ENCODE data around the gene BRD2. TPM values are rescaled to one million over a fixed set of nuclear protein-coding genes. Genes with fewer than 3 reads are reported as not detected.

The BRD2 gene
- total RNA-seq, 3 donors from 2014 or later = 133 to 195 (median 168) TPM

GRCh38 chr6:32933661-32934085 lies 34.7 kb upstream of the BRD2 start:
- Histone ChIP-seq H3K36me3 (ENCODE audit: low read depth) (no peaks in the 10 kb centered on the region), H3K4me3 (no peak overlapping the region), H3K4me1 (ENCODE audit: low read depth) (no peaks in the 10 kb centered on the region), H3K9me3 (no peaks in the 10 kb centered on the region)
- TF ChIP-seq, protein P1, sequence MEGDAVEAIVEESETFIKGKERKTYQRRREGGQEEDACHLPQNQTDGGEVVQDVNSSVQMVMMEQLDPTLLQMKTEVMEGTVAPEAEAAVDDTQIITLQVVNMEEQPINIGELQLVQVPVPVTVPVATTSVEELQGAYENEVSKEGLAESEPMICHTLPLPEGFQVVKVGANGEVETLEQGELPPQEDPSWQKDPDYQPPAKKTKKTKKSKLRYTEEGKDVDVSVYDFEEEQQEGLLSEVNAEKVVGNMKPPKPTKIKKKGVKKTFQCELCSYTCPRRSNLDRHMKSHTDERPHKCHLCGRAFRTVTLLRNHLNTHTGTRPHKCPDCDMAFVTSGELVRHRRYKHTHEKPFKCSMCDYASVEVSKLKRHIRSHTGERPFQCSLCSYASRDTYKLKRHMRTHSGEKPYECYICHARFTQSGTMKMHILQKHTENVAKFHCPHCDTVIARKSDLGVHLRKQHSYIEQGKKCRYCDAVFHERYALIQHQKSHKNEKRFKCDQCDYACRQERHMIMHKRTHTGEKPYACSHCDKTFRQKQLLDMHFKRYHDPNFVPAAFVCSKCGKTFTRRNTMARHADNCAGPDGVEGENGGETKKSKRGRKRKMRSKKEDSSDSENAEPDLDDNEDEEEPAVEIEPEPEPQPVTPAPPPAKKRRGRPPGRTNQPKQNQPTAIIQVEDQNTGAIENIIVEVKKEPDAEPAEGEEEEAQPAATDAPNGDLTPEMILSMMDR (IDR thresholded peaks at IDR 0.05) = peak; percentile 66
- intact Hi-C loops (cut with DNase I, micrococcal nuclease) = loop anchor here (2.0 to 10.0 kb wide), 2 partner anchors 51 kb away; no protein-coding TSS in a partner anchor
- ATAC-seq = peak; percentile 89
- DNase-seq = peak; percentile 63 to 96 (median 80)

GRCh38 chr6:32935551-32936238 lies 32.7 kb upstream of the BRD2 start:
- DNase-seq = no peak
- no peaks in the 10 kb centered on the region for H3K36me3 ChIP-seq (ENCODE audit: low read depth)
- H3K4me3 ChIP-seq = no peak overlapping the region
- intact Hi-C loops (cut with DNase I, micrococcal nuclease) = loop anchor here (2.0 to 10.0 kb wide), 2 partner anchors 49 kb away; no protein-coding TSS in a partner anchor
- H3K9me3 ChIP-seq = no peaks in the 10 kb centered on the region
- no peak for ATAC-seq
- TF ChIP-seq, protein P1 (IDR thresholded peaks at IDR 0.05) = no peak
- H3K4me1 ChIP-seq (ENCODE audit: low read depth) = peaks cover 5% of the 10 kb centered on the region

GRCh38 chr6:32936239-32937152 lies 31.9 kb upstream of the BRD2 start:
- DNase-seq = no peak
- intact Hi-C loops (cut with DNase I, micrococcal nuclease) = loop anchor here in 1 of 2 donors (10.0 kb wide), 1 partner anchor 48 kb away; no protein-coding TSS in a partner anchor
- peaks cover 5% of the 10 kb centered on the region for H3K4me1 ChIP-seq (ENCODE audit: low read depth)
- H3K4me3 ChIP-seq = no peak overlapping the region
- TF ChIP-seq, protein P1 (IDR thresholded peaks at IDR 0.05) = no peak
- H3K36me3 ChIP-seq (ENCODE audit: low read depth) = no peaks in the 10 kb centered on the region
- H3K9me3 ChIP-seq = no peaks in the 10 kb centered on the region
- no peak for ATAC-seq

DNA sequence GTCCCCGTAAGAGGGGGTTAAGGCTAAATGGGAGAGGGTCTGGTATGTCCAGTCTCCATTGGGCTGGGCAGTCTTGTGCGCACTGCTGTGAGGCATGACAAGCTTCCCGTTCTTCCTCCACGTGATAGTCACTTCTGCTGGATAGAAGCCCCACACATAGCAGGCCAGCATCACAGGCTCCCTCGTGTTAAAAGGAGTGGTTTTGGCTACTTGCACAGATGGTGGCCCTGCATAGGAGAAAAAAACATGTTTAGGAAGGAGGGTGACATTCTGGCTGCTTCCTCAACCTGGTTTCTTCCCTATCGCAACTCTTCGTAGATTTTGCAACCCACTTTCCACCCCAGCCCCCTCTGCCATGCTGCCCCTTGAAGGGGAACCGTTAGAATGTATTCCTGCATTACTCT lies 31.2 kb upstream of the BRD2 start:
- no peak for DNase-seq
- H3K9me3 ChIP-seq = no peaks in the 10 kb centered on the region
- H3K36me3 ChIP-seq (ENCODE audit: low read depth) = no peaks in the 10 kb centered on the region
- no peak for ATAC-seq
- H3K4me3 ChIP-seq = no peak overlapping the region
- TF ChIP-seq, protein P1 (IDR thresholded peaks at IDR 0.05) = no peak
- H3K4me1 ChIP-seq (ENCODE audit: low read depth) = peaks cover 5% of the 10 kb centered on the region
- intact Hi-C loops (cut with DNase I, micrococcal nuclease) = loop anchor here in 1 of 2 donors (10.0 kb wide), 1 partner anchor 48 kb away; no protein-coding TSS in a partner anchor

DNA sequence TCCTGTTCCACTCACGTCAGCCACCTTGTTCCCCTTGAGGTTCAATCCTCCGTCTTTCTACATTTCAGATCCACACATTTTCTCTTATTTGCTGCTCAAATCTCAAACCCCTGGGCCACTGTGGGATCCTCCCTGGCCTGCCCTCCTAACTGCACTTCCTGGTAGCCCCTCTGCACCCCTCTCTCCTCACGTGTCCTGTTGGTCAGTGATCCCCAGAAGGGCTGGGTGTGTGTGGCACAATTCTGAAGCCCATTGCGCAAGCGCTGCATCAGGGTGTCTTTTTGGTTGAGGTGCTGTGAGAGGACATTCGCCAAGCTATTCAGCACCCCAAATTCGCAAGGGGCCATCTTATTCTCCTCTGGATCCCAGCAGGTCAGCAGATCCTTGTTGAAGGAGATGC lies 29.9 kb upstream of the BRD2 start:
- TF ChIP-seq, protein P1 (IDR thresholded peaks at IDR 0.05) = no peak
- no peak overlapping the region for H3K4me3 ChIP-seq
- H3K9me3 ChIP-seq = no peaks in the 10 kb centered on the region
- H3K4me1 ChIP-seq (ENCODE audit: low read depth) = peaks cover 5% of the 10 kb centered on the region
- H3K36me3 ChIP-seq (ENCODE audit: low read depth) = no peaks in the 10 kb centered on the region
- ATAC-seq (no peak), DNase-seq (no peak)
- intact Hi-C loops (cut with DNase I, micrococcal nuclease) = loop anchor here in 1 of 2 donors (10.0 kb wide), 1 partner anchor 46 kb away; no protein-coding TSS in a partner anchor

All from mucosa of descending colon (tissue), 3 donors.